H1 (cell line): ENCODE results near the gene ISOC2. TPM values are rescaled to one million over a fixed set of nuclear protein-coding genes. Genes with fewer than 3 reads are reported as not detected.

Experiments used
- ASH2L ChIP-seq: fragments of 200-600, 300-600 bp; sonication (generic); IDR thresholded peaks from one replicate; pipeline ENCODE4 v1.7.1; 2017; ENCODE audit warnings: low read length
- SRF ChIP-seq: IDR thresholded peaks from 2 replicates; pipeline ENCODE4 v1.6.1; 2011; ENCODE audit warnings: mild to moderate bottlenecking, low read depth, low read length, moderate library complexity
- ZNF274 ChIP-seq: IDR thresholded peaks from 2 replicates; pipeline ENCODE4 v1.7.0; 2012; ENCODE audit warnings: low read length, borderline replicate concordance; ENCODE audit errors: extremely low read depth
- polyA plus RNA-seq, 7 experiments: library from polyadenylated mRNA; depleted of rRNA in 3 of 7; stranded (reverse) in 5 of 7; unstranded in 2 of 7; fragments of >200 nt in 5 of 7; fragments of 200-250 nt in 2 of 7; gene quantifications; 1 replicate in 5 of 7; 2 replicates in 1 of 7; 4 replicates in 1 of 7; pipeline versions ENCODE4 v1.2.1 to v1.2.3, GENCODE V29; 2011 to 2013; ENCODE audit warnings: missing spikeins in 2 of 7, mixed read lengths in 2 of 7
- total RNA-seq: library from RNA; stranded (reverse); fragmentation: NEBNext Ultra II Directional; extraction: Animal tissue kit (Norgen Biotek cat#: 25700); gene quantifications from 2 replicates; pipeline ENCODE4 v1.2.1, GENCODE V29; 2021

The ISOC2 gene
- total and polyA plus RNA-seq, 2 of the 8 experiments (the other 6 are each of a cell fraction or from before 2014, with no cell fraction given): 96.9 to 152 TPM

GRCh38 chr19:55474269-55475265 is 13.1 kb upstream of the ISOC2 start (continued):
- TF ChIP-seq ASH2L (no peak), SRF (no peak), ZNF274 (no peak)
